GM23338 (cell line): ENCODE results near the gene NLGN4X. TPM values are rescaled to one million over a fixed set of nuclear protein-coding genes. Genes with fewer than 3 reads are reported as not detected.

Experiments used
- ATAC-seq: fragments of 200-7000 bp; cut with Tn5 transposase; 3 replicates; pipeline ENCODE4 v1.9.1; 2020
- DNase-seq: peaks from one replicate; pipeline ENCODE4 v3.0.0-alpha.2; 2015; ENCODE audit warnings: low spot score
- H2AFZ ChIP-seq: fragments of 200-600 bp; sonication (generic); 2 replicates; pipeline ENCODE4 v1.8.0; 2016; ENCODE audit warnings: antibody characterized with exemption, mild to moderate bottlenecking, moderate library complexity
- H3F3A ChIP-seq: fragments of 200-600 bp; sonication (generic); replicated peaks from 2 replicates; pipeline ENCODE4 v1.8.0; 2017; ENCODE audit warnings: antibody characterized with exemption, mixed run types, low read depth
- H3K27ac ChIP-seq: fragments of 200-600 bp; sonication (generic); 2 replicates; pipeline ENCODE4 v1.6.1; 2016; ENCODE audit warnings: low read depth
- H3K27me3 ChIP-seq: fragments of 200-600 bp; sonication (generic); 2 replicates; pipeline ENCODE4 v1.8.0; 2016; ENCODE audit warnings: mild to moderate bottlenecking, mixed run types, moderate library complexity; ENCODE audit not compliant: insufficient read depth
- H3K36me3 ChIP-seq: fragments of 200-600 bp; sonication (generic); 2 replicates; pipeline ENCODE4 v1.8.0; 2016; ENCODE audit warnings: mild to moderate bottlenecking; ENCODE audit not compliant: insufficient read depth
- H3K4me1 ChIP-seq: fragments of 200-600 bp; sonication (generic); 2 replicates; pipeline ENCODE4 v1.8.0; 2016; ENCODE audit warnings: mild to moderate bottlenecking, moderate library complexity; ENCODE audit not compliant: insufficient read depth
- H3K4me2 ChIP-seq: fragments of 200-600 bp; sonication (generic); 2 replicates; pipeline ENCODE4 v1.7.1; 2017; ENCODE audit warnings: mixed run types
- H3K4me3 ChIP-seq: fragments of 200-600 bp; sonication (generic); 2 replicates; pipeline ENCODE4 v1.6.1; 2016; ENCODE audit warnings: mixed run types
- H3K79me2 ChIP-seq: fragments of 200-600 bp; sonication (generic); replicated peaks from 2 replicates; pipeline ENCODE4 v1.8.0; 2017; ENCODE audit warnings: mild to moderate bottlenecking; ENCODE audit not compliant: insufficient read depth
- H3K9me2 ChIP-seq: fragments of 200-600 bp; sonication (generic); 2 replicates; pipeline ENCODE4 v1.8.0; 2017; ENCODE audit not compliant: insufficient read depth
- H4K20me1 ChIP-seq: fragments of 200-600 bp; sonication (generic); replicated peaks from 2 replicates; pipeline ENCODE4 v1.8.0; 2017; ENCODE audit warnings: mild to moderate bottlenecking; ENCODE audit not compliant: insufficient read depth
- H3K27ac Mint-ChIP-seq: 2 replicates; pipeline ENCODE4 v1.8.0; 2020; ENCODE audit warnings: inconsistent platforms, mild to moderate bottlenecking, moderate library complexity, mixed read lengths
- H3K27me3 Mint-ChIP-seq: 3 replicates; pipeline ENCODE4 v1.8.0; 2022; ENCODE audit warnings: low read depth, mild to moderate bottlenecking, moderate library complexity, mixed read lengths, inconsistent platforms; ENCODE audit not compliant: insufficient read depth, poor library complexity
- H3K36me3 Mint-ChIP-seq: 3 replicates; pipeline ENCODE4 v1.8.0; 2021; ENCODE audit warnings: low read depth, mild to moderate bottlenecking, inconsistent platforms, moderate library complexity, mixed read lengths
- H3K4me1 Mint-ChIP-seq: 3 replicates; pipeline ENCODE4 v1.8.0; 2020; ENCODE audit warnings: mild to moderate bottlenecking, inconsistent platforms, mixed read lengths
- H3K4me3 Mint-ChIP-seq: 3 replicates; pipeline ENCODE4 v1.8.0; 2021; ENCODE audit warnings: moderate library complexity, mild to moderate bottlenecking, inconsistent platforms, mixed read lengths
- H3K9me3 Mint-ChIP-seq: 3 replicates; pipeline ENCODE4 v1.8.0; 2020; ENCODE audit warnings: moderate library complexity, mild to moderate bottlenecking, inconsistent platforms, mixed read lengths
- CREB1 ChIP-seq: fragments of 250-450 bp; sonication (Bioruptor Pico); IDR thresholded peaks from 2 replicates; pipeline ENCODE4 v1.5.0; 2020; ENCODE audit warnings: low read depth, mild to moderate bottlenecking, moderate library complexity
- ETS1 ChIP-seq: IDR thresholded peaks from 2 replicates; pipeline ENCODE4 v1.6.1; 2016; ENCODE audit warnings: antibody characterized with exemption
- EZH2phosphoT487 ChIP-seq: fragments of 200-600 bp; sonication (generic); IDR thresholded peaks from one replicate; pipeline ENCODE4 v1.8.1; 2018; ENCODE audit warnings: antibody characterized with exemption; ENCODE audit not compliant: unreplicated experiment
- NANOG ChIP-seq: IDR thresholded peaks from 2 replicates; pipeline ENCODE4 v1.6.1; 2016; ENCODE audit warnings: antibody characterized with exemption, borderline replicate concordance
- POLR2AphosphoS5 ChIP-seq: IDR thresholded peaks from 2 replicates; pipeline ENCODE4 v1.6.1; 2016; ENCODE audit warnings: antibody characterized with exemption, low read depth
- STAT1 ChIP-seq: IDR thresholded peaks from one replicate; pipeline ENCODE4 v1.6.1; 2016; ENCODE audit warnings: antibody characterized with exemption; ENCODE audit not compliant: unreplicated experiment
- ZNF114 ChIP-seq: fragments of 250-450 bp; sonication (Bioruptor Pico); IDR thresholded peaks from 2 replicates; pipeline ENCODE4 v1.5.0; 2020; ENCODE audit warnings: mild to moderate bottlenecking, moderate library complexity
- ZNF331 ChIP-seq: fragments of 250-450 bp; sonication (Bioruptor Pico); IDR thresholded peaks from 2 replicates; pipeline ENCODE4 v1.5.0; 2020; ENCODE audit warnings: low read depth, mild to moderate bottlenecking, moderate library complexity
- polyA plus RNA-seq: library from polyadenylated mRNA; unstranded; fragments of >200 nt; fragmentation: Nextera tagmentation; extraction: Ambion mirVana; gene quantifications from 2 replicates; pipeline ENCODE4 v1.2.1, GENCODE V29; 2016
- total RNA-seq: library from RNA; depleted of rRNA; stranded (reverse); fragments of >200 nt; shearing (Covaris generic); gene quantifications from 2 replicates; pipeline ENCODE4 v1.2.3, GENCODE V29; 2014
- TF ChIP-seq, protein P1 (sequence below): IDR thresholded peaks from one replicate; pipeline ENCODE4 v1.6.1; 2018; ENCODE audit warnings: antibody characterized with exemption; ENCODE audit not compliant: unreplicated experiment
- TF ChIP-seq, protein P2 (sequence below): fragments of 250-450 bp; sonication (Bioruptor Pico); IDR thresholded peaks from 2 replicates; pipeline ENCODE4 v1.5.0; 2020; ENCODE audit warnings: mild to moderate bottlenecking, moderate library complexity
- TF ChIP-seq, protein P3 (sequence below), 2 experiments: fragments of 200-600 bp in 1 of 2; sonication (generic) in 1 of 2; conservative IDR thresholded peaks; 2 replicates each; pipeline versions ENCODE4 v1.5.1 to v1.6.1; 2016 to 2017; ENCODE audit warnings: antibody characterized with exemption in 2 of 2, low read depth in 2 of 2, mild to moderate bottlenecking in 2 of 2, moderate library complexity in 1 of 2

The NLGN4X gene
- total and polyA plus RNA-seq, 2 experiments from 2014 or later, result 36.0 to 86.5 TPM

- peaks cover 15% of the 10 kb centered on the region for H3K4me1 Mint-ChIP-seq
- DNase-seq, result peak; percentile 30
These were observed 321.5 kb downstream of the NLGN4X start for GRCh38 chrX:5907207-5907606.

More at GRCh38 chrX:5907207-5907606, 321.5 kb downstream of the NLGN4X start:
- Mint-ChIP-seq H3K27me3 (peaks cover 5% of the 10 kb centered on the region), H3K27ac (no peak overlapping the region), H3K36me3 (peaks cover 57% of the 10 kb centered on the region), H3K9me3 (peaks cover 9% of the 10 kb centered on the region; the same call in 2 of the 3 replicates), H3K4me3 (no peak overlapping the region)
- 0 out of 2 replicates have a peak, but pooled peaks cover 2% of the 10 kb centered on the region for H3K36me3 ChIP-seq
- H2AFZ ChIP-seq, result no peak overlapping the region
- H3K4me2 ChIP-seq, result no peak overlapping the region
- H3K27ac ChIP-seq, result no peak overlapping the region
- no peaks in the 10 kb centered on the region for H3F3A ChIP-seq
- ATAC-seq, result peak; percentile 85
- H3K4me1 ChIP-seq, result no peaks in the 10 kb centered on the region
- no peaks in the 10 kb centered on the region for H3K27me3 ChIP-seq
- H3K79me2 ChIP-seq, result no peaks in the 10 kb centered on the region; the same call in 1 of the 2 replicates
- H3K4me3 ChIP-seq, result no peak overlapping the region
- TF ChIP-seq POLR2AphosphoS5 (no peak), STAT1 (no peak), ZNF331 (CRISPR knock-in tag) (no peak), NANOG (no peak), ETS1 (no peak), CREB1 (no peak), ZNF114 (CRISPR knock-in tag) (no peak), EZH2phosphoT487 (no peak)
- TF ChIP-seq, protein P1, sequence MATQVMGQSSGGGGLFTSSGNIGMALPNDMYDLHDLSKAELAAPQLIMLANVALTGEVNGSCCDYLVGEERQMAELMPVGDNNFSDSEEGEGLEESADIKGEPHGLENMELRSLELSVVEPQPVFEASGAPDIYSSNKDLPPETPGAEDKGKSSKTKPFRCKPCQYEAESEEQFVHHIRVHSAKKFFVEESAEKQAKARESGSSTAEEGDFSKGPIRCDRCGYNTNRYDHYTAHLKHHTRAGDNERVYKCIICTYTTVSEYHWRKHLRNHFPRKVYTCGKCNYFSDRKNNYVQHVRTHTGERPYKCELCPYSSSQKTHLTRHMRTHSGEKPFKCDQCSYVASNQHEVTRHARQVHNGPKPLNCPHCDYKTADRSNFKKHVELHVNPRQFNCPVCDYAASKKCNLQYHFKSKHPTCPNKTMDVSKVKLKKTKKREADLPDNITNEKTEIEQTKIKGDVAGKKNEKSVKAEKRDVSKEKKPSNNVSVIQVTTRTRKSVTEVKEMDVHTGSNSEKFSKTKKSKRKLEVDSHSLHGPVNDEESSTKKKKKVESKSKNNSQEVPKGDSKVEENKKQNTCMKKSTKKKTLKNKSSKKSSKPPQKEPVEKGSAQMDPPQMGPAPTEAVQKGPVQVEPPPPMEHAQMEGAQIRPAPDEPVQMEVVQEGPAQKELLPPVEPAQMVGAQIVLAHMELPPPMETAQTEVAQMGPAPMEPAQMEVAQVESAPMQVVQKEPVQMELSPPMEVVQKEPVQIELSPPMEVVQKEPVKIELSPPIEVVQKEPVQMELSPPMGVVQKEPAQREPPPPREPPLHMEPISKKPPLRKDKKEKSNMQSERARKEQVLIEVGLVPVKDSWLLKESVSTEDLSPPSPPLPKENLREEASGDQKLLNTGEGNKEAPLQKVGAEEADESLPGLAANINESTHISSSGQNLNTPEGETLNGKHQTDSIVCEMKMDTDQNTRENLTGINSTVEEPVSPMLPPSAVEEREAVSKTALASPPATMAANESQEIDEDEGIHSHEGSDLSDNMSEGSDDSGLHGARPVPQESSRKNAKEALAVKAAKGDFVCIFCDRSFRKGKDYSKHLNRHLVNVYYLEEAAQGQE, result no peak
- TF ChIP-seq, protein P2, sequence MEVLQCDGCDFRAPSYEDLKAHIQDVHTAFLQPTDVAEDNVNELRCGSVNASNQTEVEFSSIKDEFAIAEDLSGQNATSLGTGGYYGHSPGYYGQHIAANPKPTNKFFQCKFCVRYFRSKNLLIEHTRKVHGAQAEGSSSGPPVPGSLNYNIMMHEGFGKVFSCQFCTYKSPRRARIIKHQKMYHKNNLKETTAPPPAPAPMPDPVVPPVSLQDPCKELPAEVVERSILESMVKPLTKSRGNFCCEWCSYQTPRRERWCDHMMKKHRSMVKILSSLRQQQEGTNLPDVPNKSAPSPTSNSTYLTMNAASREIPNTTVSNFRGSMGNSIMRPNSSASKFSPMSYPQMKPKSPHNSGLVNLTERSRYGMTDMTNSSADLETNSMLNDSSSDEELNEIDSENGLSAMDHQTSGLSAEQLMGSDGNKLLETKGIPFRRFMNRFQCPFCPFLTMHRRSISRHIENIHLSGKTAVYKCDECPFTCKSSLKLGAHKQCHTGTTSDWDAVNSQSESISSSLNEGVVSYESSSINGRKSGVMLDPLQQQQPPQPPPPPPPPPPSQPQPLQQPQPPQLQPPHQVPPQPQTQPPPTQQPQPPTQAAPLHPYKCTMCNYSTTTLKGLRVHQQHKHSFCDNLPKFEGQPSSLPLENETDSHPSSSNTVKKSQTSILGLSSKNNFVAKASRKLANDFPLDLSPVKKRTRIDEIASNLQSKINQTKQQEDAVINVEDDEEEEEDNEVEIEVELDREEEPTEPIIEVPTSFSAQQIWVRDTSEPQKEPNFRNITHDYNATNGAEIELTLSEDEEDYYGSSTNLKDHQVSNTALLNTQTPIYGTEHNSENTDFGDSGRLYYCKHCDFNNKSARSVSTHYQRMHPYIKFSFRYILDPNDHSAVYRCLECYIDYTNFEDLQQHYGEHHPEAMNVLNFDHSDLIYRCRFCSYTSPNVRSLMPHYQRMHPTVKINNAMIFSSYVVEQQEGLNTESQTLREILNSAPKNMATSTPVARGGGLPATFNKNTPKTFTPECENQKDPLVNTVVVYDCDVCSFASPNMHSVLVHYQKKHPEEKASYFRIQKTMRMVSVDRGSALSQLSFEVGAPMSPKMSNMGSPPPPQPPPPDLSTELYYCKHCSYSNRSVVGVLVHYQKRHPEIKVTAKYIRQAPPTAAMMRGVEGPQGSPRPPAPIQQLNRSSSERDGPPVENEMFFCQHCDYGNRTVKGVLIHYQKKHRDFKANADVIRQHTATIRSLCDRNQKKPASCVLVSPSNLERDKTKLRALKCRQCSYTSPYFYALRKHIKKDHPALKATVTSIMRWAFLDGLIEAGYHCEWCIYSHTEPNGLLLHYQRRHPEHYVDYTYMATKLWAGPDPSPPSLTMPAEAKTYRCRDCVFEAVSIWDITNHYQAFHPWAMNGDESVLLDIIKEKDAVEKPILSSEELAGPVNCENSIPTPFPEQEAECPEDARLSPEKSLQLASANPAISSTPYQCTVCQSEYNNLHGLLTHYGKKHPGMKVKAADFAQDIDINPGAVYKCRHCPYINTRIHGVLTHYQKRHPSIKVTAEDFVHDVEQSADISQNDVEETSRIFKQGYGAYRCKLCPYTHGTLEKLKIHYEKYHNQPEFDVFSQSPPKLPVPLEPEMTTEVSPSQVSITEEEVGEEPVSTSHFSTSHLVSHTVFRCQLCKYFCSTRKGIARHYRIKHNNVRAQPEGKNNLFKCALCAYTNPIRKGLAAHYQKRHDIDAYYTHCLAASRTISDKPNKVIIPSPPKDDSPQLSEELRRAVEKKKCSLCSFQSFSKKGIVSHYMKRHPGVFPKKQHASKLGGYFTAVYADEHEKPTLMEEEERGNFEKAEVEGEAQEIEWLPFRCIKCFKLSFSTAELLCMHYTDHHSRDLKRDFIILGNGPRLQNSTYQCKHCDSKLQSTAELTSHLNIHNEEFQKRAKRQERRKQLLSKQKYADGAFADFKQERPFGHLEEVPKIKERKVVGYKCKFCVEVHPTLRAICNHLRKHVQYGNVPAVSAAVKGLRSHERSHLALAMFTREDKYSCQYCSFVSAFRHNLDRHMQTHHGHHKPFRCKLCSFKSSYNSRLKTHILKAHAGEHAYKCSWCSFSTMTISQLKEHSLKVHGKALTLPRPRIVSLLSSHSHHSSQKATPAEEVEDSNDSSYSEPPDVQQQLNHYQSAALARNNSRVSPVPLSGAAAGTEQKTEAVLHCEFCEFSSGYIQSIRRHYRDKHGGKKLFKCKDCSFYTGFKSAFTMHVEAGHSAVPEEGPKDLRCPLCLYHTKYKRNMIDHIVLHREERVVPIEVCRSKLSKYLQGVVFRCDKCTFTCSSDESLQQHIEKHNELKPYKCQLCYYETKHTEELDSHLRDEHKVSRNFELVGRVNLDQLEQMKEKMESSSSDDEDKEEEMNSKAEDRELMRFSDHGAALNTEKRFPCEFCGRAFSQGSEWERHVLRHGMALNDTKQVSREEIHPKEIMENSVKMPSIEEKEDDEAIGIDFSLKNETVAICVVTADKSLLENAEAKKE (CRISPR knock-in tag), result no peak
- TF ChIP-seq, protein P3, sequence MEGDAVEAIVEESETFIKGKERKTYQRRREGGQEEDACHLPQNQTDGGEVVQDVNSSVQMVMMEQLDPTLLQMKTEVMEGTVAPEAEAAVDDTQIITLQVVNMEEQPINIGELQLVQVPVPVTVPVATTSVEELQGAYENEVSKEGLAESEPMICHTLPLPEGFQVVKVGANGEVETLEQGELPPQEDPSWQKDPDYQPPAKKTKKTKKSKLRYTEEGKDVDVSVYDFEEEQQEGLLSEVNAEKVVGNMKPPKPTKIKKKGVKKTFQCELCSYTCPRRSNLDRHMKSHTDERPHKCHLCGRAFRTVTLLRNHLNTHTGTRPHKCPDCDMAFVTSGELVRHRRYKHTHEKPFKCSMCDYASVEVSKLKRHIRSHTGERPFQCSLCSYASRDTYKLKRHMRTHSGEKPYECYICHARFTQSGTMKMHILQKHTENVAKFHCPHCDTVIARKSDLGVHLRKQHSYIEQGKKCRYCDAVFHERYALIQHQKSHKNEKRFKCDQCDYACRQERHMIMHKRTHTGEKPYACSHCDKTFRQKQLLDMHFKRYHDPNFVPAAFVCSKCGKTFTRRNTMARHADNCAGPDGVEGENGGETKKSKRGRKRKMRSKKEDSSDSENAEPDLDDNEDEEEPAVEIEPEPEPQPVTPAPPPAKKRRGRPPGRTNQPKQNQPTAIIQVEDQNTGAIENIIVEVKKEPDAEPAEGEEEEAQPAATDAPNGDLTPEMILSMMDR (conservative IDR thresholded peaks at IDR 0.05; ENCODE audit: low read depth in 2 of 2), result no peak
- H3K9me2 ChIP-seq, result no peaks in the 10 kb centered on the region
- no peaks in the 10 kb centered on the region for H4K20me1 ChIP-seq
